Karpas-422 (cell line): ENCODE measurements around the gene OSGIN1. TPM values are rescaled to one million over a fixed set of nuclear protein-coding genes. Genes with fewer than 3 reads are reported as not detected.

Source experiments
- DNase-seq: peaks from one replicate; pipeline ENCODE4 v3.0.0-alpha.2; 2015
- H2AFZ ChIP-seq: fragments of 200-600 bp; sonication (generic); 2 replicates; pipeline ENCODE4 v1.6.1; 2014; ENCODE audit warnings: antibody characterized with exemption, low read length, mixed read lengths
- H3K27ac ChIP-seq: fragments of 200-600 bp; sonication (generic); 2 replicates; pipeline ENCODE4 v1.5.1; 2014; ENCODE audit warnings: mild to moderate bottlenecking, low read length, moderate library complexity
- H3K27me3 ChIP-seq: fragments of 200-600 bp; sonication (generic); 2 replicates; pipeline ENCODE4 v1.6.1; 2014; ENCODE audit warnings: low read length, mixed read lengths
- H3K36me3 ChIP-seq: fragments of 200-600 bp; sonication (generic); 2 replicates; pipeline ENCODE4 v1.6.1; 2014; ENCODE audit warnings: low read length, mixed read lengths; ENCODE audit not compliant: insufficient read depth
- H3K4me1 ChIP-seq: fragments of 200-600 bp; sonication (generic); 2 replicates; pipeline ENCODE4 v1.6.1; 2014; ENCODE audit warnings: mild to moderate bottlenecking, low read length, mixed read lengths
- H3K4me2 ChIP-seq: fragments of 200-600 bp; sonication (generic); 2 replicates; pipeline ENCODE4 v1.6.1; 2014; ENCODE audit warnings: low read length, low read depth, mild to moderate bottlenecking; ENCODE audit not compliant: poor library complexity, severe bottlenecking
- H3K4me3 ChIP-seq: fragments of 200-600 bp; sonication (generic); 2 replicates; pipeline ENCODE4 v1.5.1; 2014; ENCODE audit warnings: mild to moderate bottlenecking, antibody characterized with exemption, low read length, mixed read lengths
- H3K79me2 ChIP-seq: fragments of 200-600 bp; sonication (generic); 2 replicates; pipeline ENCODE4 v1.6.1; 2014; ENCODE audit warnings: mild to moderate bottlenecking, low read length, mixed read lengths
- H3K9ac ChIP-seq: fragments of 200-600 bp; sonication (generic); 2 replicates; pipeline ENCODE4 v1.6.0; 2014; ENCODE audit warnings: low read length
- H3K9me2 ChIP-seq: fragments of 200-600 bp; sonication (generic), shearing (Covaris generic); replicated peaks from 2 replicates; pipeline ENCODE4 v1.6.0; 2014; ENCODE audit warnings: mild to moderate bottlenecking, low read length, moderate library complexity; ENCODE audit not compliant: insufficient read depth
- H3K9me3 ChIP-seq: fragments of 300-700, 200-600 bp; sonication (generic); 2 replicates; pipeline ENCODE4 v1.6.1; 2014; ENCODE audit warnings: low read length, mixed read lengths
- H4K20me1 ChIP-seq: fragments of 200-600 bp; sonication (generic); 2 replicates; pipeline ENCODE4 v1.6.1; 2014; ENCODE audit warnings: mild to moderate bottlenecking, antibody characterized with exemption, low read length, low read depth; ENCODE audit not compliant: insufficient read depth
- total RNA-seq: library from RNA; depleted of rRNA; stranded (reverse); fragments of >200 nt; shearing (Covaris generic); gene quantifications from 2 replicates; pipeline ENCODE4 v1.2.3, GENCODE V29; 2014; ENCODE audit warnings: low replicate concordance; rRNA removed

The OSGIN1 gene, protein sequence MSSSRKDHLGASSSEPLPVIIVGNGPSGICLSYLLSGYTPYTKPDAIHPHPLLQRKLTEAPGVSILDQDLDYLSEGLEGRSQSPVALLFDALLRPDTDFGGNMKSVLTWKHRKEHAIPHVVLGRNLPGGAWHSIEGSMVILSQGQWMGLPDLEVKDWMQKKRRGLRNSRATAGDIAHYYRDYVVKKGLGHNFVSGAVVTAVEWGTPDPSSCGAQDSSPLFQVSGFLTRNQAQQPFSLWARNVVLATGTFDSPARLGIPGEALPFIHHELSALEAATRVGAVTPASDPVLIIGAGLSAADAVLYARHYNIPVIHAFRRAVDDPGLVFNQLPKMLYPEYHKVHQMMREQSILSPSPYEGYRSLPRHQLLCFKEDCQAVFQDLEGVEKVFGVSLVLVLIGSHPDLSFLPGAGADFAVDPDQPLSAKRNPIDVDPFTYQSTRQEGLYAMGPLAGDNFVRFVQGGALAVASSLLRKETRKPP
- total RNA-seq = not detected in 2 replicates

DNA sequence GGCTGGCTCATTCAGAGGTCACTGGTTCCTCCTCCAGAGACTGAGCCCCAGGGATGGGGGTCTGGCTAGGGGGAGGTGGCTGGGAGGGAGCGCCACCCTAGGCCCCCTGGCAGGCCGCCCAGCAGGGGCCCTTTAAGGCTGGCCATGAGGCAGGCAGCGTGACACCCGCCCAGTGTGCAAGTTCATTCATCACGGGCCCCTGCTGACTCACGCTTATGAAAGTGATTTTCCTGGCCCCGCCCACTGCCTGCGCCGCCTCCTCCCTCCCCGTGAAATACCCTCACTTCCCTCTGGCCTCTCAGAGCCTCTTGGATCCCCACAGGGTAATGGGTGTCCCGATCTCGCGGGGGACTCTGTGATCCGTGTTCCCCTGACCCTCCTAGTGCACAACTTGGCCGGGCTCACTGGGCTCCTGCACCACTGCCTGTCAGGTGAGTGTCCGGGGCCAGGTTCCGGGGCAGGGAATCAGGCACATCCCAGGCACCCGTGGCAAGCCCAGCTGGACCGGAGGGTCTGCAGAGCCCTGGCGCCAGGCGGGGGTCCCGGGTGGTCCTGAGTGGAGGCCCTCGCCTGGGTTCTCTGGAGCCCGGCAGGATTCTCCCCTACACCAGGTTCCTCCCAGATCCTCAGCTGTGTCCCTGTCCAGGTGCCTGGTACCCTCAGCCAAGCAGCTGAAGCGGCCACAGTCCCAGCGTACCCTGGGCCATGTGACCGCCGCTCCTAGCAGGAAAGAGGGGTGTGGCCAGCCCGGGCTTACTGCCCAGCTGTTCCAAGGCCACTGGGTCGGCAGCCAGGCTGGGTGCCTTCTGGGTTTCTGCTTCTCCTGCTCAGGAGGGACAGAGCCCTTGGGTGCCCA, at the start of gene OSGIN1:
OSGIN1 (plus strand) TSS at position 301 of the 856 bp plus-strand sequence. CDS start 4,432 bp downstream, outside the sequence.
- peak; percentile 89 for DNase-seq
- H3K27ac ChIP-seq = no peak within 1 kb of the TSS
- peaks cover 10% of the 10 kb centered on the region for H3K4me1 ChIP-seq

GRCh38 chr16:83903751-83904150, 49.3 kb upstream of the OSGIN1 start:
- H3K4me1 ChIP-seq = peaks cover 11% of the 10 kb centered on the region
- H2AFZ ChIP-seq = no peak overlapping the region
- no peaks in the 10 kb centered on the region for H3K36me3 ChIP-seq
- DNase-seq = no peak
- no peak overlapping the region for H3K9ac ChIP-seq
- H3K9me3 ChIP-seq = no peaks in the 10 kb centered on the region
- H3K4me2 ChIP-seq = no peak overlapping the region
- H3K4me3 ChIP-seq = no peak overlapping the region
- H3K79me2 ChIP-seq = peaks cover 67% of the 10 kb centered on the region
- no peaks in the 10 kb centered on the region for H4K20me1 ChIP-seq
- H3K27me3 ChIP-seq = no peaks in the 10 kb centered on the region
- no peaks in the 10 kb centered on the region for H3K9me2 ChIP-seq
- no peak overlapping the region for H3K27ac ChIP-seq

More for the DNA sequence above, at the start of gene OSGIN1:
- Histone ChIP-seq H3K4me2 (peak within 1 kb of the TSS; percentile 61), H3K9me3 (no peaks in the 10 kb centered on the region), H3K9me2 (no peaks in the 10 kb centered on the region), H3K36me3 (no peaks in the 10 kb centered on the region), H3K27me3 (no peaks in the 10 kb centered on the region), H3K79me2 (no peaks in the 10 kb centered on the region), H4K20me1 (0 out of 2 replicates have a peak, but pooled peaks cover 3% of the 10 kb centered on the region), H3K4me3 (peak within 1 kb of the TSS; percentile 46; the same call in 1 of the 2 replicates), H2AFZ (no peak within 1 kb of the TSS), H3K9ac (peak within 1 kb of the TSS; percentile 24)

DNA sequence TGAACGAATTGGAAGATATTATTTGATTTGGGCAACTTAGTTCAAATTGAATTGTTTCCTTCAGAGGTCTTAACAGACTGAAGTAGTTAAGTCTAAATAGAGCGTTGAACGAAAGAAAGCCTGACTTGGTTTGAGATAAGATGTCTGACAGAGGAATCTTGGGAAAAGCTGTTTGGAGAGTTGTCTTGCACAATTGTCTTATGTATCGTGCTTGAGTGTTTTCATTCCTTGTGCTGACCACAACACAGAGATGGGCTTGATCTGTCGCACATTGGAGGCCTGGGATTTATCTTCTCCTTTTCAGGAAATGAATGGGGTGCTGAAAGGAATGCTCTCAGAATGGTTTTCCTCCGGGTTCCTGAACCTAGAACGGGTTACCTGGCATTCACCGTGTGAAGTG, 46.4 kb upstream of the OSGIN1 start:
- no peaks in the 10 kb centered on the region for H3K36me3 ChIP-seq
- no peaks in the 10 kb centered on the region for H3K4me1 ChIP-seq
- no peaks in the 10 kb centered on the region for H4K20me1 ChIP-seq
- peaks cover 46% of the 10 kb centered on the region for H3K79me2 ChIP-seq
- no peaks in the 10 kb centered on the region for H3K27me3 ChIP-seq
- H3K4me3 ChIP-seq = no peak overlapping the region
- DNase-seq = no peak
- no peak overlapping the region for H2AFZ ChIP-seq
- H3K9me2 ChIP-seq = no peaks in the 10 kb centered on the region
- no peak overlapping the region for H3K4me2 ChIP-seq
- H3K9ac ChIP-seq = no peak overlapping the region
- no peaks in the 10 kb centered on the region for H3K9me3 ChIP-seq
- H3K27ac ChIP-seq = no peak overlapping the region

- Histone ChIP-seq H3K27me3 (no peaks in the 10 kb centered on the region), H3K36me3 (no peaks in the 10 kb centered on the region), H4K20me1 (no peaks in the 10 kb centered on the region), H3K79me2 (peaks cover 44% of the 10 kb centered on the region), H3K9ac (no peak overlapping the region), H3K9me2 (no peaks in the 10 kb centered on the region), H3K4me2 (no peak overlapping the region), H3K4me3 (no peak overlapping the region), H3K27ac (no peak overlapping the region), H3K9me3 (no peaks in the 10 kb centered on the region), H2AFZ (no peak overlapping the region), H3K4me1 (no peaks in the 10 kb centered on the region)
- DNase-seq = no peak
Measured at GRCh38 chr16:83907111-83907510, 45.9 kb upstream of the OSGIN1 start.

- Histone ChIP-seq H3K9ac (no peak overlapping the region), H2AFZ (no peak overlapping the region), H3K4me1 (no peaks in the 10 kb centered on the region), H3K79me2 (peaks cover 42% of the 10 kb centered on the region), H3K9me3 (no peaks in the 10 kb centered on the region), H3K9me2 (no peaks in the 10 kb centered on the region), H3K27ac (no peak overlapping the region), H3K27me3 (no peaks in the 10 kb centered on the region), H3K4me2 (no peak overlapping the region), H4K20me1 (no peaks in the 10 kb centered on the region), H3K36me3 (peaks cover 2% of the 10 kb centered on the region; the same call in 1 of the 2 replicates), H3K4me3 (no peak overlapping the region)
- DNase-seq = no peak
Measured at GRCh38 chr16:83907631-83908250, 45.3 kb upstream of the OSGIN1 start.

- H3K27ac ChIP-seq = no peak overlapping the region
- H3K27me3 ChIP-seq = no peaks in the 10 kb centered on the region
- H3K9ac ChIP-seq = no peak overlapping the region
- DNase-seq = no peak
- peaks cover 31% of the 10 kb centered on the region for H3K79me2 ChIP-seq
- H3K9me2 ChIP-seq = no peaks in the 10 kb centered on the region
- no peaks in the 10 kb centered on the region for H3K9me3 ChIP-seq
- H3K4me2 ChIP-seq = no peak overlapping the region
- H4K20me1 ChIP-seq = no peaks in the 10 kb centered on the region
- H2AFZ ChIP-seq = no peak overlapping the region
- H3K4me3 ChIP-seq = no peak overlapping the region
- H3K36me3 ChIP-seq = peaks cover 4% of the 10 kb centered on the region; the same call in 1 of the 2 replicates
- H3K4me1 ChIP-seq = no peaks in the 10 kb centered on the region
Measured at GRCh38 chr16:83908798-83909197, 44.2 kb upstream of the OSGIN1 start.

GRCh38 chr16:83911290-83911689, 41.8 kb upstream of the OSGIN1 start:
- Histone ChIP-seq H3K79me2 (peaks cover 21% of the 10 kb centered on the region), H3K4me1 (no peaks in the 10 kb centered on the region), H3K27me3 (no peaks in the 10 kb centered on the region), H3K36me3 (peaks cover 12% of the 10 kb centered on the region), H3K4me2 (no peak overlapping the region), H3K4me3 (no peak overlapping the region), H3K9me3 (no peaks in the 10 kb centered on the region), H3K27ac (no peak overlapping the region), H4K20me1 (no peaks in the 10 kb centered on the region), H3K9ac (no peak overlapping the region), H2AFZ (no peak overlapping the region), H3K9me2 (no peaks in the 10 kb centered on the region)
- DNase-seq = no peak
